HG02588 (cell line): ENCODE data around the gene CTLA4.

ENCODE experiments used
- ATAC-seq: cut with Tn5 transposase; IDR thresholded peaks from one replicate; pipeline ENCODE4 v1.9.1; 2021; ENCODE audit warnings: mild to moderate bottlenecking, moderate library complexity; ENCODE audit not compliant: unreplicated experiment

The CTLA4 gene

DNA sequence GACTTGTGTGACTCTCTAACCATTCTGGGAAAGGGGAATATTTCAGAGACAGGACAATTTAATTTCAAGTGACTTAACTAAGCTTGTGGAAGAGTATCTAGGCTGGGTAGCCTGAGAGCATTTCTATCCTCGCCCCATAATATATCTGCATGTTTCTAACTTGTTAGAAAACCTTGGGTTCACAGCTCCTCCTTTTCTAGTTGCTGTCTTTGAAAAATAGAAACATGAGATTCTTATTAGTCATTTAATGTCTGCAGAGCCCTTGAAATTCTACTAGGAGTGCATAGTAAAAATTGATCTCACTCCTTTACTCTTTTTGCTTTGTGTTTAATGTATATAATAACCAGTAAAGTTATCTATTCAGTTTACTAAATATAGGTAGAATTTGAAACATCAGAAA is 22.4 kb downstream of the CTLA4 start:
- no peak for ATAC-seq

- no peak for ATAC-seq
Observed at GRCh38 chr2:203890733-203891132, 23.2 kb downstream of the CTLA4 start.

- ATAC-seq, result peak; percentile 53
Observed at GRCh38 chr2:203891474-203891873, 23.9 kb downstream of the CTLA4 start.

- no peak for ATAC-seq
Observed at GRCh38 chr2:203892207-203892606, 24.6 kb downstream of the CTLA4 start.

DNA sequence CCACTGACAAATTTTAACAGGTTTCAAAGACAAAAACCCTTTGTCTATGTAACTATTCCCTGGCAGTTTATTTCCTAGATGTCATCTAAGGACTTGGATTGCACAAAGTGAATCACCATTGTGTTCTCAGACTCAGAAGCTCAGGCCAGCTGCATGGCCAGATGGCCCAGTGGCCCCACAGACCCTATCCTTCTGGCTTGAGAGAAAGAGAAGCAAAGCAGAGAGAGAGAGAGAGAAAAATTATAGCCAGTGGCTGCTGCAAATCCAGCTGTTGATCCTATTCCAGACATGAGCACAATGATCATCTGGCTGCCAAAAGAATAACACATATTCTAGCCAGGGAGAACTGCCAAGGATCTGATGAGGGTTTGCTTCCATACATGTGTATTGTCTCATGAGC is 25.8 kb downstream of the CTLA4 start:
- no peak for ATAC-seq

DNA sequence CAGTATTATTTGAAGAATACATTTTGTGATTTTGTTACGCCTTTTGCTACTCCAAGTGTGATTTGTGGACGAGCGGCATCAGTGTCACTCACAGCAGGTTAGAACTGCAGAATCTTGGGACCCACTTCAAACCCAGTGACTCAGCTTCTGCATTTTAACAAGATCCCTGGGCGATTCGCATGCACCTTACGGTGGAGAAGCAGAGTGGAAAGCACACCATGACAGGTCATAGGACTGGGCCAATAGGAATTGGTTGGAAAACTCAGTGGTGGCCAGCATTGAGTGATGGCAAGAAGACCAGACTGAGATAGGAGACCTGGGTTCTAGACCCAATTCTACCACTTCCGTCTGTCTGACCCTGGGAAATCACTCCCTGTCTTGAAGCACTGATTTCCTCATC is 26.3 kb downstream of the CTLA4 start:
- ATAC-seq, result no peak

- no peak for ATAC-seq
Observed at GRCh38 chr2:203894262-203894661, 26.7 kb downstream of the CTLA4 start.

DNA sequence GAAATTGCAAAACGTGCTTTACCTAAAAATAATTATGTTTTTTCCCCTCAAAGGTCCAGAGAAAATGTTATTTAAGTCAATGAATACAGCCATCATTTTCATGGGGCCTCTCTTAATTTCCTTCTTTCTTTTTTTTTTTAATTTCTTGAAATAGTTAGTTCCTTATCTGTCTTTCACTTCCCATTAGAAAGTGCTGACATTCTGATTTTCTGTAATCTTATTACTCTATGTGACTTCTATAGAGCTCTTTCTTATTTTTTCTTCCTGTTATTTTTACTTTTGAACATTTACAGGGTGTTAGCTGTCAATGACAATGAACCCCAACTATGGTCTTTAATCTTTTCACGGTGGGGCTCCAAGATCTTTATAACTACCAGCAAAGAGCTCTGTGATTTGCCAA is 30.0 kb downstream of the CTLA4 start:
- no peak for ATAC-seq

GRCh38 chr2:203898657-203899056 is 31.1 kb downstream of the CTLA4 start:
- ATAC-seq, result no peak

DNA sequence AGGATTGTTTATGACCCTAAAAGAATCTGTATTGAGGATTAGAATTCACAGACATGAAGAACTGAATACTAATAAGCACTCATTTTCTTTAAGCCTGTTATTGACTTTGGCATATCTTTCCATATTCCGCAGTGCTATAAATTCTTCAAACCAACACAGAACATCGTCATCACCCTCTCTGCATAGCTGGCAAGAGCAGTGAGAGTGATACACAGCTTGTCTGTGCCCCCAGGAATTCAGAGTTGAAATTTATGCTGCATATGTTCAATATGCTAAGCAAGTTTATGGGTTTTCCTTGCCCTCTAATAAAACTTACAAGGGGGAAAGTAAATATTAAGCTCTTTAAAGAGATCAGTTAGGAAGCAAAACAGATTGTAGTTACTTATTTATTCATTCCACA is 32.7 kb downstream of the CTLA4 start:
- ATAC-seq, result no peak

- no peak for ATAC-seq
Observed at GRCh38 chr2:203904022-203904421, 36.5 kb downstream of the CTLA4 start.

DNA sequence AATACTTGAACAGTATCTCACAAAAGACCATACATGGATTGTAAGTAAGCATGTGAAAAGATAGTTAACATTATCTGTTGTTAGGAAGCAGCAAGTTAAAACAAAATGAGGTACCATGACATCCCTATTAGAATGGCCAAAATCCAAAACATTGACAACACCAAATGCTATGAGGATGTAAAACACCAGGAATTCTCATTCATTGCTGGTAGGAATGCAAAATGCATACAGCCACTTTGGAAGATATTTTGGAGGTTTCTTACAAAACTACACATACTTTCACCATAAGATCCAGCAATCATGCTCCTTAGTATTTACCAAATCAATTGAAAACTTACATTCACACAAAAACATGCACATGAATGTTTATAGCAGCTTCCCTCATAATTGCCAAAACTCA is 38.1 kb downstream of the CTLA4 start:
- ATAC-seq, result no peak

DNA sequence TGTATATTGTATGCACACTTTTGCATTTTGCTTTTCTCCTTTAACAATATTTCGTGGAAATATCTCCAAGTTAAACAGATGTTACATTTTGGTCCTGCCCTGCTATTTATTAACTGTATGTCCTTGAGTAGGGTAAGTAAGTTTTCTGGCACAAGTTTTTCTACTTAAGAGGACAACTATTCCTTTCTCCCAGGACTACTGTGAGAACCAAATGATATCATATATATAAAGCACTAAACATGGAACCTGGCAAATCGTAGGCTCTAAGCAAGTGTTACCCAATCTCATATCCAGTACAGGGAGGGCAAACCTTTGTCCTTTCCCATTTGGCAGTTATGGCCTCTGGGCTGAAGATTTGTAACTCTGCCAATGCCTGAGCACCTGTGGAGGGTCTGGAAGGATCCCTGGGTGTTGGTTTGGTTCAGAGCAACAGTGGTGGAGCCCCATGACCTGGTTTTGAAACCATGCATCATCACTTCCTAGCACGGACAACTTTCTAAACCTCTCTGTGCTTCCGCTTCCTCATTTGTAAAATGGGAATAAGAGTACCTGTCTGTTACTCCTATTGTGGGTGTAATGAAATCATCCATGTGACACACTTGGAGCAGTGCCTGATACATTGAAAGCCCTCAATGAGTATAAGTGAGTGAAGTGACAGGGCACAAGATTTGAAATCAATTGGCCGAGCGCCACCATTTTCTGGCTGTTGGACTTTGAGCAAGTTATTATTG is 40.7 kb downstream of the CTLA4 start:
- ATAC-seq, result no peak

GRCh38 chr2:203908797-203909185 is 41.2 kb downstream of the CTLA4 start:
- ATAC-seq, result no peak

- ATAC-seq, result no peak
Observed at GRCh38 chr2:203909261-203909967, 41.8 kb downstream of the CTLA4 start.

- no peak for ATAC-seq
Observed at GRCh38 chr2:203909974-203910373, 42.4 kb downstream of the CTLA4 start.

DNA sequence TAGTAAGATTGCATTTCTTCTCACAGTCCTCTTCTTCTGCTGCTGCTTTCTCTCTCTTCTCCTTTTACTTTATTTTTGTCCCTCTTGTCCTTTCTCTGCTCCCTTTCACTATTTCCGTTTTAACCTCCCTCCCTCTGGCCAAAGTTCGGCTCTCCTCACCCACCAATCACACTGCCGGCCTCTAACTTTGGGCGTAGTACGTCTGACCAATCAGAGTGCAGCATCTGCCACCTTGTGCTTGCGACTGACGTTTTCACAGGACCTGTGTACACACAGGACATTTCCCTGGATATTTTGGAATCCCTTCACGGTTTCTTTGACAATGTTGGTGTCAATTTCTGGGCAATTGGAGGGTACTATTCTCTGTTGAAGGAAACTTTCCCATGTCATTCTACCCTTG is 46.4 kb downstream of the CTLA4 start:
- no peak for ATAC-seq

DNA sequence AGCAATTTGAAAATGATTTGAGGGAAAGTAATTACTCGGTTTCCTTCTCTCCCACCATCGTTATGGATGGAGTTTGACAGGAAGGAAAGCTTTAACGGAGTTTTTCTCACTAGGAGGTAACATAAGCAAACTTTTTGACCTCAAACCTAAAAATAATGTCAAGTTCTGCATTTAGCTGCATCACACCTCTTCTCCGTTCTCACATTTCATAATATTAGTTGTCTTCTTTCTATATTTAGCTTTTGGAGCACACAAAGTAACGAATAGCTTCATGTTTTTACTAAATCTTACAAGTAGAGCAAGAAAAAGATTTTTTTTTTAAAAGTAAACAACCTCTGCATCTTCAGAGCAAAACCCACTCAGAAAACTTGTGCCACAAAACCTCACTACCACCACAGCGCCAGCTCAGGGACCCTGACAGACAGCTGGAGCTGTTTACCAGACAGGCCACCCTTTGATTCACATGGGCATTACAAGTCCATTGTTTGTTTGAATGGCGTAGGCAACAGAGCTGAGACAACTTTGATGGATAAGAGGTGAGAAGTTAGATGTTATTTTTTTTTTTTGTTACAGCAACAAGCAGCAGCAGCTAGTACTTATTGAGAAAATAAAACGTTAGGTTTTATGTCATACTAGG is 47.1 kb downstream of the CTLA4 start:
- peak; percentile 57 for ATAC-seq

DNA sequence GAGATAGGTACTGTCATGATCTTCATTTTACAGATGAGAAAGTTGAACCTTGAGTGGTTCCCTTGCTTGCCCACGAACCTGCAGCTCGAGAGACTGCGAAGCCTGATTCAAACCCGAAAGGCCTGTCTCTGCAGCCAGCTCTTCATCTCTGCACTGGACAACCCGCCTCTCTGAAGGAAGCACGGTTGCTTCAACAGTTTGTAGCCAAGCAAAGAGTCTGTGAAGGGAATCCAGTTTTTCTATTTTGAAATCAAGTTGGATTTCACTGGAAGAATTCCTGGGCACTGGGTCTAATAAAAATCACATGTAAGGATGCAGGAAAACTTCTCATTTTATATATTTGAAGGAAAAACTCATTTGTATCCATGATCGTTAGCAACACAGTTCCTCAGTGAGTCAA is 47.7 kb downstream of the CTLA4 start:
- ATAC-seq, result no peak

DNA sequence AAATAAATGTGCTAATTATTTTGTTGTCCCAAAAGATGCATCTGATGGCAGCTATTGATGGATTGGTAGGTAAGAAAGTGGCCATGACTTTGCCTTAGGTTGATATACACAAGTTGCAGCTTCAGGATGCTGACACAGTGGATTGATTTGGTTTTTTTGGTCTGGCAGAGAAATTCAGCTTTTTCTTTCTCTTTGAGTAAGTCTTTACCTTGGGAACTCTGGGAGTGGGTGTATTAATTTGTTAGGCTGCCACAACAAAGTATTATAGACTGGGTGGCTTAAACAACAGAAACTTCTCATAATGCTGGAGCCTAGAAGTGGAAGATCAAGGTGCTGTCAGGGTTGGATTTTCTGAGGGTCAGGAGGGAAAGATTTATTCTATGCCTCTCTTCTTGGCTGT is 49.2 kb downstream of the CTLA4 start:
- no peak for ATAC-seq

- ATAC-seq, result no peak
Observed at GRCh38 chr2:203918264-203918663, 50.7 kb downstream of the CTLA4 start.

DNA sequence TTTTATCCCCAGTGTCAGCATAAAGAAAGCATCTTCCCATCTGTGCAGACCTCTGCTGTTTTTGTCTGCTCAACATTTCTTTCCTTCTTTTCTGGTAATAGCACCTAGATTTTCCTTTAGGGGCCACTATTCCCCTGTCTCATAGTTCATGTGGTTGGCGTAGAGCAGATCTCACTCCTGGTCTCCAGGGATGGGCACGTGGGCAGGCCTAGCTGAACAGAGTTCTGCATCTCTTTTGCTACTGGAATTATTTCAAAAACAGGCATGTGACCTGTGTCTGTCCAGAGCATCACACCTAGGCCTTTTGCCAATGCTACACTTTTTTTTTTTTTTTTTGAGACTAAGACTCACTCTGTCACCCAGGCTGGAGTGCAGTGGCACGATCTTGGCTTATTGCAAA is 51.3 kb downstream of the CTLA4 start:
- ATAC-seq, result no peak
